Neutrophil (primary cell): ENCODE measurements around the gene MATN4.

Source experiments
- H3K27ac ChIP-seq: fragments of 200-600 bp; sonication (generic); 2 replicates; pipeline ENCODE4 v1.5.1; 2016; ENCODE audit warnings: mild to moderate bottlenecking, moderate library complexity
- H3K27me3 ChIP-seq: fragments of 200-600 bp; sonication (generic); 2 replicates; pipeline ENCODE4 v1.6.0; 2016; ENCODE audit warnings: mild to moderate bottlenecking
- H3K36me3 ChIP-seq: fragments of 200-600 bp; sonication (generic); 2 replicates; pipeline ENCODE4 v1.5.1; 2017
- H3K4me1 ChIP-seq, 2 experiments: fragments of 200-600 bp in 1 of 2; sonication (generic) in 1 of 2; 1 replicate in 1 of 2; 2 replicates in 1 of 2; pipeline versions ENCODE4 v1.5.1 to v1.6.1; 2013 to 2016; ENCODE audit warnings: low read depth in 1 of 2, low read length in 1 of 2, mild to moderate bottlenecking in 1 of 2, moderate library complexity in 1 of 2; ENCODE audit not compliant: control insufficient read depth in 1 of 2, insufficient read depth in 1 of 2
- H3K4me3 ChIP-seq, 2 experiments: fragments of 200-600 bp in 1 of 2; sonication (generic) in 1 of 2; 1 replicate in 1 of 2; 2 replicates in 1 of 2; pipeline ENCODE4 v1.5.1; 2013 to 2016; ENCODE audit warnings: low read depth in 1 of 2, low read length in 1 of 2, mild to moderate bottlenecking in 1 of 2, moderate library complexity in 1 of 2
- H3K9me3 ChIP-seq: fragments of 200-600 bp; sonication (generic); 2 replicates; pipeline ENCODE4 v1.5.1; 2016
- TF ChIP-seq, protein P1 (sequence below): fragments of 200-600 bp; sonication (generic); IDR thresholded peaks from 2 replicates; pipeline ENCODE4 v1.5.1; 2016; ENCODE audit warnings: antibody characterized with exemption

Gene MATN4

GRCh38 chr20:45294659-45295058 is 13.4 kb downstream of the MATN4 start:
- Histone ChIP-seq H3K9me3 (no peaks in the 10 kb centered on the region), H3K4me1 (peaks cover 15 to 26% of the 10 kb centered on the region in 2 experiments), H3K27ac (no peak overlapping the region), H3K4me3 (no peak overlapping the region), H3K36me3 (no peaks in the 10 kb centered on the region), H3K27me3 (peaks cover 28% of the 10 kb centered on the region)
- TF ChIP-seq, protein P1, sequence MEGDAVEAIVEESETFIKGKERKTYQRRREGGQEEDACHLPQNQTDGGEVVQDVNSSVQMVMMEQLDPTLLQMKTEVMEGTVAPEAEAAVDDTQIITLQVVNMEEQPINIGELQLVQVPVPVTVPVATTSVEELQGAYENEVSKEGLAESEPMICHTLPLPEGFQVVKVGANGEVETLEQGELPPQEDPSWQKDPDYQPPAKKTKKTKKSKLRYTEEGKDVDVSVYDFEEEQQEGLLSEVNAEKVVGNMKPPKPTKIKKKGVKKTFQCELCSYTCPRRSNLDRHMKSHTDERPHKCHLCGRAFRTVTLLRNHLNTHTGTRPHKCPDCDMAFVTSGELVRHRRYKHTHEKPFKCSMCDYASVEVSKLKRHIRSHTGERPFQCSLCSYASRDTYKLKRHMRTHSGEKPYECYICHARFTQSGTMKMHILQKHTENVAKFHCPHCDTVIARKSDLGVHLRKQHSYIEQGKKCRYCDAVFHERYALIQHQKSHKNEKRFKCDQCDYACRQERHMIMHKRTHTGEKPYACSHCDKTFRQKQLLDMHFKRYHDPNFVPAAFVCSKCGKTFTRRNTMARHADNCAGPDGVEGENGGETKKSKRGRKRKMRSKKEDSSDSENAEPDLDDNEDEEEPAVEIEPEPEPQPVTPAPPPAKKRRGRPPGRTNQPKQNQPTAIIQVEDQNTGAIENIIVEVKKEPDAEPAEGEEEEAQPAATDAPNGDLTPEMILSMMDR = no peak

- H3K4me1 ChIP-seq = peaks cover 15 to 26% of the 10 kb centered on the region in 2 experiments
- H3K27me3 ChIP-seq = peaks cover 28% of the 10 kb centered on the region
- H3K4me3 ChIP-seq = peak overlapping the region; percentile 68 to 78
- no peaks in the 10 kb centered on the region for H3K36me3 ChIP-seq
- H3K27ac ChIP-seq = peak overlapping the region; percentile 72
- TF ChIP-seq, protein P1 = no peak
- H3K9me3 ChIP-seq = no peaks in the 10 kb centered on the region
Measured at GRCh38 chr20:45294003-45294368, 14.1 kb downstream of the MATN4 start.

DNA sequence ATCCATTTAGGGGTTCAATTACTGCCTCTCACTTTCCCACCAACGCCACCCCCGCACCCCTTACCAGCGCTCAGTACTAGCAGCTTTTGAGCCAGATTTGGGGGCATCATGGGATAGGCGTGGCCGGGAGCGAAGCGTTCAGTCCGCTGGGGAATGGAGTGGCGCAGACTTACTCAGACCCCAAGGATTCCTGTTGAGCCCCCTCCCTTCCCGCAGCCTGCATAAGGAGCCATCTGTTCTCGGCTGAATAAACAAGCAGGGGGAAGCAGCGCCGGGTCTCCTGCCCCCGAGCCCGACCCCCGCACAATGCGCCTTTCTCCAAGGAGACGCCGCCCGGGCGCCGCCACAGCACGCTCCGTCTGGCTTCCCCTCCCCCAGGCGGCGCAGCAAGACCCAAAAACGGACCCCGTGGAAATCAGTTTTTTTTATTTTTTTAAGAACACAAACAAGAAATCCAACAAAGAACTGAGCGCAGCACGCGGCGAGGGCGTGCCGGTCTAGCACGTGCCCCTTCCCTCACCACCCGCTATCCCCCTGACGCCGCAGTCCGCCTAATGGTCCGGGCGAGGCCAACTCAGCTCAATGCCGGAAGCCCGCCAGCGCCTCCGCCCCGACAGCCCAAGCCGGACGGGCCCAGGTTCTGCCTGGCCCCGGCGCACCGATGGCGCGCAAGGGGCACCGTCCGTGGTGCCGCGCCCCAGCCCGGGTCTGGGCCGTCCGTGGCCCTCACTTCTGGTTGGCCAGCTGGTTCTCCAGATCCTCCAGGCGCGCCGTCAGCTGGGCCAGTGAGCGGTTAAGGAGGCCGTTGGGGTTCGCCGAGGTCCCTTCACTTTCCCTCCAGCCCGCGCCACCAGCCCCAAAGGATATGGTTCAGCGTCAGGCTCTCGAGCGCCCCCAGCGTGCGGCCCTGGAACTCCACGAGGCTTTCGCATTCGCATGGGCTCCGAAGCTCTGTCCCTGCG is 14.8 kb downstream of the MATN4 start:
- peaks cover 15 to 26% of the 10 kb centered on the region in 2 experiments for H3K4me1 ChIP-seq
- peaks cover 28% of the 10 kb centered on the region for H3K27me3 ChIP-seq
- TF ChIP-seq, protein P1 = peak; percentile 94
- peak overlapping the region; percentile 72 for H3K27ac ChIP-seq
- peak overlapping the region; percentile 68 to 78 for H3K4me3 ChIP-seq
- H3K36me3 ChIP-seq = no peaks in the 10 kb centered on the region
- no peaks in the 10 kb centered on the region for H3K9me3 ChIP-seq

- TF ChIP-seq, protein P1 = no peak
- peaks cover 28% of the 10 kb centered on the region for H3K27me3 ChIP-seq
- no peaks in the 10 kb centered on the region for H3K36me3 ChIP-seq
- H3K4me3 ChIP-seq = no peak overlapping the region
- H3K9me3 ChIP-seq = no peaks in the 10 kb centered on the region
- H3K4me1 ChIP-seq = peaks cover 15 to 26% of the 10 kb centered on the region in 2 experiments
- H3K27ac ChIP-seq = no peak overlapping the region
Measured at GRCh38 chr20:45292343-45292742, 15.8 kb downstream of the MATN4 start.

DNA sequence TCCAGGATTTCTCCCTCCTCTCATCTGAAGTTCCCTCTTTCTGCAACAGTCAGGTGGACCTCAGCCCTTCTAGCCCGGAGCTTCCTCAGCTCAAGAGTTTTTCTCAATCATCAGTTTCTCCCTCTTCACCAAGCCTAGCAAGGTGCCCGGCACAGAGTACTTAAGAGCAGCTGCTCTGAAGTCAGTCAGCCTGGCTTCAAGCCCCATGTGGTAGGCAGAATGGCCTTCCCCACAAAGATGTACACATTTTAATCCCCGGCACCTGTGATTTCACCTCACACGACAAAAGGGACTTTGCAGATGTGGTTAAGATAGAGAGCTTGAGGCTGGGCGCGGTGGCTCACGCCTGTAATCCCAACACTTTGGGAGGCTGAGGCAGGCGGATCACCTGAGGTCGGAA is 16.6 kb downstream of the MATN4 start:
- Histone ChIP-seq H3K9me3 (no peaks in the 10 kb centered on the region), H3K27ac (no peak overlapping the region), H3K4me3 (no peak overlapping the region), H3K4me1 (peaks cover 15 to 26% of the 10 kb centered on the region in 2 experiments), H3K36me3 (no peaks in the 10 kb centered on the region), H3K27me3 (peaks cover 28% of the 10 kb centered on the region)
- TF ChIP-seq, protein P1 = no peak
